ENCODE results near the gene NXPE3.

NXPE3 gene

DNA sequence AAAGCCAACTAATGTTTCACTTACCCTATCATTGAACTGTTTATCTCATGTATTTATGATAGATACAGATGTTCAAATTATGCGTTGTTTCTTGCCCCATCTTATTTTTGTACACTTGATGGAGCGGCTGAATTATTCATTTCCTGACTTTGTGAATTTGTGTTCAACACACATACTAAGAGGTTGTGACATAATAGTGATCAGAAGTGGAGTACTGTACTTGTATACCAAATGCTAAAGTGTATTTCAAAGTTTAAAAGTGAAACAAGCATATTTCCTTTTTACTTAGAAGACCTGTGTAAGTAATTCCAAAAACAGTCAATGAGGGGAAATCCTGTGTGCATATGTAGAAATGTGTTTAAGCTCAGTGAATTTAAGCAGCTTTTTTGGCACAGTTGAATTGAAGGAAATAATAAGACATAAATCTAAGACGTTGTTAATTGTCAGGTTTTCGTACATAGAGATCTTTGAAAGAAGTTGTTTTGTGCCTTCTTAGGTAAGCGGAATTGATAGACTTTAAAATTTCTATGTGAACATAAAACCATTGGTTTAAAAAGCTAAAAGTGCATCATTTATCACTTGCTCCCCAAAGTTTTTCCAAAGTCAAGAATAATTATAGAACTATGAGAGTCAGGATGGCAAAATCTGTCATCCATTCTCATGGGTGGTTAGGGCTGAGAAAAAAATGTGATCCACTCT lies 72.2 kb downstream of the NXPE3 start:
- TF ChIP-seq, protein P1, sequence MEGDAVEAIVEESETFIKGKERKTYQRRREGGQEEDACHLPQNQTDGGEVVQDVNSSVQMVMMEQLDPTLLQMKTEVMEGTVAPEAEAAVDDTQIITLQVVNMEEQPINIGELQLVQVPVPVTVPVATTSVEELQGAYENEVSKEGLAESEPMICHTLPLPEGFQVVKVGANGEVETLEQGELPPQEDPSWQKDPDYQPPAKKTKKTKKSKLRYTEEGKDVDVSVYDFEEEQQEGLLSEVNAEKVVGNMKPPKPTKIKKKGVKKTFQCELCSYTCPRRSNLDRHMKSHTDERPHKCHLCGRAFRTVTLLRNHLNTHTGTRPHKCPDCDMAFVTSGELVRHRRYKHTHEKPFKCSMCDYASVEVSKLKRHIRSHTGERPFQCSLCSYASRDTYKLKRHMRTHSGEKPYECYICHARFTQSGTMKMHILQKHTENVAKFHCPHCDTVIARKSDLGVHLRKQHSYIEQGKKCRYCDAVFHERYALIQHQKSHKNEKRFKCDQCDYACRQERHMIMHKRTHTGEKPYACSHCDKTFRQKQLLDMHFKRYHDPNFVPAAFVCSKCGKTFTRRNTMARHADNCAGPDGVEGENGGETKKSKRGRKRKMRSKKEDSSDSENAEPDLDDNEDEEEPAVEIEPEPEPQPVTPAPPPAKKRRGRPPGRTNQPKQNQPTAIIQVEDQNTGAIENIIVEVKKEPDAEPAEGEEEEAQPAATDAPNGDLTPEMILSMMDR (conservative IDR thresholded peaks at IDR 0.05), result no peak
- H3K27ac ChIP-seq, result peak overlapping the region; percentile 98; the same call in 1 of the 2 replicates

DNA sequence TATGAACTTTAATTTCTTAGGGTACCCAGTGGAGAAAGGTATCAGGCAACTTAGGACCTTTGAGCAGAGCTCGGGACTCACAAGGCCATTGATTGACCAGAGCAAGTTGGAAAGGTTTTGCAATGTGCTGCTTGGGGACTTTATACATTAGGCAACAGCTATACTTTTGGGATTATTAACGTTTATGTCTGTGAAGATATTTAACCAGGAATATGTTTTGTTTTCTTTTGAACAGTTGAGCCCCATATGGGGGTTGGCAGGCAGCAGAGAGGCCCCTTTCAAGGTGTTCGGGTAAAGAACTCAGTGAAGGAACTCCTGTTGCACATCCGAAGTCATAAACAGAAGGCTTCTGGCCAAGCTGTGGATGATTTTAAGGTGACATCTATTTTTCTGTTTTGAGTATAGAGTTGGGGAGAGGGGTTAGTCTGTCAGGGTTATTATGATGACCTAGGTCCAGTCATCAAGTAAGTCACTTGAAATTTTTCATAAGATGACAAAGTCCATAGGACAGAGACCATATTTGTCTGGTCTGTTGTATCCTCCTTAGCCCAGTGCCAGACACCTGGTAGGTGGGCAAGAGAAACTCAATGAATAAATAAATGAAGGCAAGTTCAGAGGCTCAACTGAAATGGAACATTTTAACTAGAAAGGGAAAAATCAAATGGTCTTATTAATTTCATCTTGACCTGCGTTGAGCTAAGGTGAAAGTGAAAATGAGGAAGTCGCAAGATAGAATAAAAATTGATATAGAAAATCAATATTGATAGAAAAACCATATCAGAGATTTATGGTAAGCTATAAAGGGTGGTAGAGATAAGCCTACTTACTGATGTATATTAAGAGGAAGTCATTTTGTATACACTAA lies 73.1 kb downstream of the NXPE3 start:
- TF ChIP-seq, protein P1 (conservative IDR thresholded peaks at IDR 0.05), result no peak
- H3K27ac ChIP-seq, result no peak overlapping the region

DNA sequence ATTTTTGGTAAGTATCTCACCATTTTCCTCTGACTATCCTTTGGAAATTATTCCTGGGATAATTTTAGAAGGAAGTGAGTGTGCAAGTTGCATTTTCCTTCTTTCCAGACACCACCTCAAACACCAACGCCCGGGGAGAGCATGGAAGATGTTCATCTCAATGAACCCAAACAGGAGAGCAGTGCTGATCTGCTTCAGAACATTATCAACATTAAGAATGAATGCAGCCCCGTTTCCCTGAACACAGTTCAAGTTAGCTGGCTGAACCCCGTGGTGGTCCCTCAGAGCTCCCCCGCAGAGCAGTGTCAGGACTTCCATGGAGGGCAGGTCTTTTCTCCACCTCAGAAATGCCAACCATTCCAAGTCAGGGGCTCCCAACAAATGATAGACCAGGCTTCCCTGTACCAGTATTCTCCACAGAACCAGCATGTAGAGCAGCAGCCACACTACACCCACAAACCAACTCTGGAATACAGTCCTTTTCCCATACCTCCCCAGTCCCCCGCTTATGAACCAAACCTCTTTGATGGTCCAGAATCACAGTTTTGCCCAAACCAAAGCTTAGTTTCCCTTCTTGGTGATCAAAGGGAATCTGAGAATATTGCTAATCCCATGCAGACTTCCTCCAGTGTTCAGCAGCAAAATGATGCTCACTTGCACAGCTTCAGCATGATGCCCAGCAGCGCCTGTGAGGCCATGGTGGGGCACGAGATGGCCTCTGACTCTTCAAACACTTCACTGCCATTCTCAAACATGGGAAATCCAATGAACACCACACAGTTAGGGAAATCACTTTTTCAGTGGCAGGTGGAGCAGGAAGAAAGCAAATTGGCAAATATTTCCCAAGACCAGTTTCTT lies 74.2 kb downstream of the NXPE3 start:
- no peak overlapping the region for H3K27ac ChIP-seq
- TF ChIP-seq, protein P1 (conservative IDR thresholded peaks at IDR 0.05), result no peak

DNA sequence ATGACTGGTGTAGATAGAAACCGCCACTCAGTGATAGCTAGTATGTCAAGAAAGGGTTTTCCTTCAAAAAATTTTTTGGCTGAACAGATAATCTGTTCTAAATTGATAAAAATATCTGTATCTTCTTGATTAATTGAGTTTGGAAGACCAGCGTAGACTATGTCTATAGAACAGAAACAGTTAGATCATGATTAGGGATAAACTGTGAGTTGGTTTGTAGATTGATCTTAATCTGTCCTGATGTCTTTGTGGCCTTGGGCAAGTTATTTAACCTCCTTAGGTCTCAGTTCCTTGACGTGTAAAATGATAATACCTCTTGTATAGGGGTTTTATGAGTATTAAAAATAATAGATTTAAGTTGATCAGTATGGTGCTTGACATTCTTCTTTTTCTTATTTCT lies 75.0 kb downstream of the NXPE3 start:
- H3K27ac ChIP-seq, result peak overlapping the region; percentile 14; the same call in 1 of the 2 replicates
- TF ChIP-seq, protein P1 (conservative IDR thresholded peaks at IDR 0.05), result no peak

DNA sequence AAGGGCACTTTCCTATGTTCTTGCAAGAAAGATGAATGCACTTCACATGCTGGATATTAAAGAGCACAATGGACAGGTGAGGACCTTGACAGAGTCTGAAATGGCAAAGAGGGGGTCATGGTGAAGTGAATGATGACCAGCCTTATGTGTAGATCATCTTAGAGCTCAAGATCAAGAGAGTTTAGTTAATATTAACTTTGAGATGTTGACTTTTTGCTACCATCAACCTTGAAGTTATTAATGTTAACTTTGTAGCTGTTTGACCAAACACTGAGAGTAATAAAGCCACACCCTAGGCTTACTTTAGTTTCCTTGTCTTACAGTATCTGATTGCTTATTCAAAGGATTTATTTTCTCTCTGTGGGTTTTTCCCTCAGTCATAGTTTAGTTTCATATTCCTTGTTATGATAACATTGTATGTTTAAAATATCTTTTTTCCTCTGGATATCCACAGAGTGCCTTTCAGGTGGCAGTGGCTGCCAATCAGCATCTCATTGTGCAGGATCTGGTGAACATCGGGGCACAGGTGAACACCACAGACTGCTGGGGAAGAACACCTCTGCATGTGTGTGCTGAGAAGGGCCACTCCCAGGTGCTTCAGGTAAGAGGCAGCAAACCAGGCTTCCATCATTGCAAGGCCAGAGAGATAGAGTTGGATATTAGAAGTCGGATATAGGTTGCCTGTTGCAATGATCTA lies 75.7 kb downstream of the NXPE3 start:
- H3K27ac ChIP-seq, result peak overlapping the region; percentile 14
- TF ChIP-seq, protein P1 (conservative IDR thresholded peaks at IDR 0.05), result no peak

DNA sequence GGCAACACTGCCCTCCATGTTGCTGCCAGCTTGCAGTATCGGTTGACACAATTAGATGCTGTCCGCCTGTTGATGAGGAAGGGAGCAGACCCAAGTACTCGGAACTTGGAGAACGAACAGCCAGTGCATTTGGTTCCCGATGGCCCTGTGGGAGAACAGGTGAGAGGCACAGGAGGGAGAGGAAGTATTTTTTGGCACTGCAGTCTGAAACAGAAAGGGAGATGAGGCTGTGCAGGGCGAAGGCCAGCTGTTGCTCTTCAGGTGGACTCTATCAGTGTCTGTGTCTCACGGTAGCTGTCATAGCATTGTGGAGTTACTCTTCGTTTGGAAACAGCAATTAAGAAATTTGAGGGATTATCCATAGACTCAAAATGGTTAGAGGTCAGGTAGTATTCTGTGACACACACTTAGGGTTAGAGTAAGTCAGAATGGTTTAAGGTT lies 78.3 kb downstream of the NXPE3 start:
- TF ChIP-seq, protein P1 (conservative IDR thresholded peaks at IDR 0.05), result no peak
- H3K27ac ChIP-seq, result no peak overlapping the region
